SK-N-DZ (cell line): ENCODE measurements around the gene DYNLRB1.

Experiments
- DNase-seq: peaks from one replicate; pipeline ENCODE4 v3.0.0-alpha.2; 2015; ENCODE audit warnings: low spot score

Gene DYNLRB1

DNA sequence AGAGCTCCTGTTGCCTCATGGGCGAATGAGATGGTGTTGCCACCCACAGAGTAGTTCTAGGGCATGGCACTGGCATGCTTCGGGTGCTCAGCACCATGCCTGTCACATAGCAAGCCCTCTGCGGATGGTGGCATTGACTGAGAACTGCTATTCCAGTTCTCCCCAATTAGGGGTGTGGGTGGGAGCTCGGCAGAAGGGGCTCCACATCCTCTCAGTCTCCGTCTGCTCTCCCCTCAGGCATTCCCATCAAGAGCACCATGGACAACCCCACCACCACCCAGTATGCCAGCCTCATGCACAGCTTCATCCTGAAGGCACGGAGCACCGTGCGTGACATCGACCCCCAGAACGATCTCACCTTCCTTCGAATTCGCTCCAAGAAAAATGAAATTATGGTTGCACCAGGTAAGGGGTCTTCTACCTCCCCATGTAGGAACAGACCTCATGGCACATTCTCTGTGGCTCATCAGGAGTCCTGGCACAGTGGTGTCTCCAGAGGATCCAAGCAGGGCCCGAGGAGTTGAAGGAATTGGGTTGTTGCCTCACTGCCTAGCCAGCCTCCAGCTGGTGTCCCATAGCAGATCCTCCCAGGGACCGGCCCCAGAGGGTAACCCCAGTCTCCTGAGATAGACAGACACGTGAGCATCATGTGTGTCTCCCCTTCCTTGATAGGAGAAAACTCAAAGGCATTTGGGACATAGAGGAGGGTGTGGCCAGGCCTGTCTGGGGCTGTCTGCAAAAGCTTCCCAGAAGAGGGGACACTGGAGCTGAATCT is 18.4 kb downstream of the DYNLRB1 start:
- no peak for DNase-seq

DNA sequence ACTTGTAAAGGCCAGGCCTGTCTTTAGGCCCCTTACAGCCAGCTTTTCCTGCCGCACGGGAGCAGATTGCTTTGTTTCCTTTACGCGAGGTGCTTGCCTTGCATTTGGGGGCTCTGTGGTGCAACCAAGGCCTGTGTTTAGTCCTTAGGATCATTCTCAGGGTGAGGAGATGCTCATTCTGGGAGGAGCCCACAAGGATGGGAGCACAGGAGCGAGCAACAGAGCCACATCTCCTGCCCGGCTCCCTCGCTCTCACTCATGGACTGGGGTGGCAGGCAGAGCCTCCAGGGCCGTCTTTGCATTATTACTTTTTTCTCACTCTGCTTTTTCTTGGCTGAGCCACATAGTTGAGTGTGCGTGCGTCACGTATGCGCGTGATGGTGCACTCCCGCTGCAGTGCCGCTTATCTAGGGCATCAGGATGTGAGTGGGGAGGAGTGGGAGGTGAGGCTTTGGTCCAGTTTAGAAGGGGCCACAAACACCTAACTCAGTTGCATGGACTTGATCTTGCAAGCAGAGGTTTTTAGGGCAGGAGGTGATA is 19.1 kb downstream of the DYNLRB1 start:
- no peak for DNase-seq

DNA sequence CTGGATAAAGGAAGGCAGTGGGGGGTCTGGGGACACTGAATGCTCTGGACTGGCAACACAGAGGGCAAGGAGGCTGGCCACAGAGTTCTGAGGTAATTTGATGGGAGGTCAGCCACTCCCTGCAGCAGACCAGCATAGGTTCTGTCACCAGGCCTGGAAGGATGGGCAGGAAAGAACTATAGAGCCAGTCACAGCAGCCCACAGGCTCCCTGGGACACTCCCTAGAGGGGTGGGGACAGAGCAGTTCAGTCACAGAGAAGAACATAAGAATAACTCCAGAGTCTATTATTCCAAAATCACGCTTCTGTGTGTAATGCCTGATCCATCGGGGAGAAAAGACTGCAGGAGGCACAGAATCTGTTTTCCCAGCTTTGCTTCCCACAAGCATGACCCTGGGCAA is 19.6 kb downstream of the DYNLRB1 start:
- no peak for DNase-seq

DNA sequence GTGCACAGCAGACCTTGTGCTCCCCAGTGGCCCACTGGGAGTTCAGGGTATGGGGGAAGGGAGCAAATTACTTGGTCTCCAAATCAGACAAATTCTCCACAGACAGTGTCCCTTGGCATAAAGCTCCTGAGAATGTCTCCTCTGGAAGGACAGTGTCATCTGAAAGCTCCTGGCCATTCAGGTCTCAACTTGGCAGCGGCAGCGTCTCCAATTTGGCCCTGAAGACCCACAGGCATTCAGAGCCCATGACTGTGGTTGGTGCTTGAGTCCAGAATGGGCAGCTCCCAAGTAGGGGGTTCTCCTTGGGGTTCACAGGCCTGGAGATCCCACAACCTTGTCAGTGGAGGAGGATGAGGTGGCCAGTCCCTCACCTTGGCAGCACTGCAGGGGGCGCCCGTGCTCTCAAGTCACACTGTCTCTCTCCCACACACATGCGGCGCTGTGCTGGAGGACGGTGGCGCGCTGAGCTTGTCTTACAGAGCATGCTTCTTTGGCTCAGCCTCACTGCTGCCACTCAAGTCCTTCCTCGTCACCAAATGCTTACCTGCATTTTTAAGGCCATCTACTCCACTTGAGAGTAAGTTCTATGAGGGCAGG is 20.7 kb downstream of the DYNLRB1 start:
- DNase-seq = peak; percentile 48

DNA sequence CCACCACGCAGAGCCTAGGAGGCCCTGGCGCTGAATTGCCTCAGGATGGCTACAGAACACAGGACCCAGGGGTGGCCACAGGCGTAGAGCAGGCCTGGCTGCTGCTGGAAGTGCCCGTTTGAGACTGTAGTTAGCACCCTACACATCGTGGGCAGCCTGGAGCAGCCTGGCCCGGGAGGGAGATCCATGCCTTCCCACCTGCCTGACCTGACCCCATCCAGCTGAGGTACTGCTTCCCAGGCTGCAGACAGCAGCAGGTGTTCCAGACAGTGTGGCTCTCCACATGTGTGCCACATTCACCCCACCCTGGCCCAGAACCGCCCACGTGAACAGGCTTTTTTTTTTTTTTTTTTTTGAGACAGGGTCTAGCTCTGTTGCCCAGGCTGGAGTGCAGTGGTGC is 21.4 kb downstream of the DYNLRB1 start:
- DNase-seq = no peak

DNA sequence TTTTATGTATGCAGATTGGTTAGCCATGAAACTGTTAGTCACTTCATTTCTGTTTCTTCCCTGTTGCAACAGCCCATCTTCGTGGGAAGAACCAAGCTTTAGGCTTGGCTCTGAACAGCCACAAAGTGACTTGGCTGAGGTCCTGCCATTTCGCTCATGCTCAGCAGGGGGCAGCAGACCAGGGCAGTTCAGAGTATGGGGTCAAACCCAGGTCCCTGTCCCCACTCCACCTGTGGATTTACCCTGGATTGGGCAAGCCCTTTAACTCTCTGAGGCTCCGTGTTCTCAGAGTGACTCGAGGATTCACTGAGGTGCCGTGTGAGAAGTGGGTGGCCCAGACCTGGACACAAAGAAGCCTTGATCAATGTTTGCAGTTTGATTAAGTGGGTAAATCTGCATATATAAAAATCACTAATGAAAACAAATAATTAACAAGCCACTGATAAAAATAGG is 22.5 kb downstream of the DYNLRB1 start:
- peak; percentile 62 for DNase-seq

DNA sequence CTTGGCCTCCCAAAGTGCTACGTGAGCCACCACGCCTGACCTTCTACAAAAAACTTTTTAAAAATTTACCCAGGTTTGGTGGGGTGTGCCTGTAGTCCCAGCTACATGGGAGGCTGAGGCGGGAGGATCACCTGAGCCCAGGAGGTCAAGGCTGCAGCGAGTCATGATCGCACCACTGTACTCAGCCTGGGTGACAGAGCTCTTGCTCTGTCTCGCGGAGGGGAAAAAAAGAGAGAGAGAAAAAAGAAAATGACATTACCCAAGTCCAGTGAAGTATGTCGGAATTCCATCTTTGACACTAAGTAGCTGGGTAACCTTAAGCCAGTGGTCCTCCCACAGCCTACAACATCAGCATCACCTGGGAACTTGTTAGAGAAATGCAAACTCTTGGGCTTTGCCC is 23.5 kb downstream of the DYNLRB1 start:
- DNase-seq = no peak

DNA sequence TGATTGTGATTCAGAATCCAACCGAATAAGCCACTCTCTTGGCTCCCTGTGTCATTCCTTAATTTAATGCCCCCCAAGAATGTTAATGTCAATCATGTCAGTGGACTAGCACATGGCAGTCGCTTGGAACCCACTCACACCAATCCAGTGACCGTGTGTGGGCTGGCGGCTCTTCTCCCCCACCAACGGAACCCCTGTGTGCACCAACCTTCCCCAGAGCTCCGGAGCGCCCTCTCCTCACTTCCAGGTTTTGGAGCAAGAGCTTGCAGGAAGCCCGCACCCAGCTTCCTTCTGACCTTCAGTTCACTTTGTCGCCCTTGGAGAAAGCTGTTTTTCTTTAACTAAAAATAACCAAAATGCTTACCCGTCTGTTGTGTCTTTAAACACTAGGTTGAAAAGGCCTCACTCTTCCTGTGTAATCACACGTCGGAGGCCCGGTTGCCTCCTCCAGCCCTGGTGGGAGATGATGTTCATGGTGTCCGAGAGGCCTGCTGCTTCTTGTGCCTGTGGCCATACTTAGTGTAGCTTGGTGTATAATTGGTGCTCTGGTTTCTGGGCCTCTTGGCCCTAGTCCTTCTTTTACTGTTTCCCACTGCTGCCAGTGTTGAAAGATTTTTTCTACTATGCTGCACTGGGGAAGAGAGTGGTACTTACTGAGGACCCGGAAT is 24.5 kb downstream of the DYNLRB1 start:
- no peak for DNase-seq

DNA sequence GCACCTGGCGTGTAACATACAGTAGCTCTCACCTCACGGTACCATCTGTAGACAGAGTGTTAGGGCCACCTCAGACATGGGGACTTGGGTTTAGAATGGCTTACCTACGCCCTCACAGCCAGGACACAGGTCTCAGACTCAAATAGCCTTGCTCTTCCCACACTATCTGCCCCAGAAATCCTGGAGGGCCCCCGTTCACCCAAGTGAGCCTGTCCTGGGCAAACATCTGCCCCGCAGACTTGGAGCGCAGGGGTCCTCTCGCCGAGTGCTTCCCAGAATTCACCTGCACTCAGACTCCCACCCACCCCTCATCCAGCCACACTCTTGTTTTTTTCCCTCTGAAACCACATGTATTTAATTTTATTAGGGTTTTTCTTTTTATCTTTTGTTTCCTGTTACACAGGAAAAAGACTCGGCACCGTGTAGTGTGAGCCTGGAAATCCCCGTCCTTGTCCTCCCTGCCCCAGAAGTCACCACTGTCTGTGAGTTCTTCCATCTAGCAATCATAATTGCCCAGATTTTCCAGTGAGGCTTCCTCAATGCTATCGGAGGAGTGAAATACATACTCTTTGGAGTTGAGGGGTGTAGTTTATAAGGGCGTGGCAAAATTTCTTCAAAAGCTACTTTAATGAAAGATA is 25.2 kb downstream of the DYNLRB1 start:
- no peak for DNase-seq

DNA sequence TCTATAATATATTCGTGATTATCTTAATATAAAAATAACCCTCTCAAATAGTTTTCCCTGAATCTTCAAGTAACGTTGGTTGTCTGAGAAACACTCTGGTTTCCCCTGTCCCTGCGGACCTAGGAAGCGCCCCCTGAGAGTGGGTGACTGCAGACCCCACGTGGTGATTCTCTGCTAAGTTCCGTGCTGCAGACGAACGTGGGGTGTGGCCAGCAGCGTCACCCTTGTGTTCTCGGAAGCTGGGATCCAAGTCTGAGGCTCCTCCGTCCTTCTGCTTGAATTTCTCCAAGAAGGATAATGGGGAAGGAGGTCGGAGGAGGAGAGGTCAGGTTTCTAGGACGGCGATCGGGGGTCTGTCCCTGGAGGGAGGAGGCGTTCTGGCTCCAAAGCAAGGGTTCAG is 25.7 kb downstream of the DYNLRB1 start:
- DNase-seq = no peak

DNA sequence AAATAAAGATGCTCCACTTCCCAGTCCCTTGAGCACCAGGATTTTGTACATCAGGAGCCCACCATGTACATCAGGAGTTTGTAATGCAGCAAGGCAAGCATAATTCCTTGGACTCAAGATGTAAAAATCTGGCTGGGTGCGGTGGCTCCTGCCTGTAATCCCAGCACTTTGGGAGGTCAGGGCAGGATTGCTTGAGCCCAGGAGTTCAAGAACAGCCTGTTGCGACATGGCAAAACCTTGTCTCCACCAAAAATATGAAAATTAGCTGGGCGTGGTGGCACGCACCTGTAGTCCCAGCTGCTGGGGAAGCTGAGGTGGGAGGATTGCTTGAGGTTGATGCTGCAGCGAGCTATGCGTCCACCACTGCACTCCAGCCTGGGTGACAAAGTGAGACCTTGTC is 26.2 kb downstream of the DYNLRB1 start:
- no peak for DNase-seq

DNA sequence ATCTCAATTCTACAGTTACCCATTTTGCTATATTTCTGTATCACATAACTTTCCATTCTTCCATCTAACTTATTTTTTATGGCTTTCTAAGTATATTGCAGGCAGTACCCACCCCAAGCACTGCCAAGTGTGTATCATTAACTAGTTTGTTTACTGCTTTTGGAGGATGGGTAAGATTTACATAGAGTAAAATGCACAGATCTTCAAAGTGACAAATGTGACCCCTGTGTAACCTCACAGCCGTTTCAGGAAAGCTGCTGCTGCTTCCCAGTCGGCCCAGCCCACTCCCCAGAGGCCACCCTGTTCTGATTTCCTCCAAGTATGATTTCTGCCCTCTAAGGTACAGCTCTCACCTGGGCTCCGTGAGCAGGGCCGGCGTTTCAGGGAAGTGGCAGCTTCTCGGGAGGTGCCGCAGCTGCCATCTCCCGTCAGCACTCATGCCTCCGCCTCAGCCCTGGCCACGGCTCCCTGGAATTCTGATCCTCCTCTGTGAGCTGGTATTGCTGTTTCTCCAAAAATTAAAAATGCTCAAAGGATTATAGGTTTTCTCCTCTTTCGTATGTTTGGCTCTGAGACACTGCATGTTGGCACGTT is 27.3 kb downstream of the DYNLRB1 start:
- no peak for DNase-seq

DNA sequence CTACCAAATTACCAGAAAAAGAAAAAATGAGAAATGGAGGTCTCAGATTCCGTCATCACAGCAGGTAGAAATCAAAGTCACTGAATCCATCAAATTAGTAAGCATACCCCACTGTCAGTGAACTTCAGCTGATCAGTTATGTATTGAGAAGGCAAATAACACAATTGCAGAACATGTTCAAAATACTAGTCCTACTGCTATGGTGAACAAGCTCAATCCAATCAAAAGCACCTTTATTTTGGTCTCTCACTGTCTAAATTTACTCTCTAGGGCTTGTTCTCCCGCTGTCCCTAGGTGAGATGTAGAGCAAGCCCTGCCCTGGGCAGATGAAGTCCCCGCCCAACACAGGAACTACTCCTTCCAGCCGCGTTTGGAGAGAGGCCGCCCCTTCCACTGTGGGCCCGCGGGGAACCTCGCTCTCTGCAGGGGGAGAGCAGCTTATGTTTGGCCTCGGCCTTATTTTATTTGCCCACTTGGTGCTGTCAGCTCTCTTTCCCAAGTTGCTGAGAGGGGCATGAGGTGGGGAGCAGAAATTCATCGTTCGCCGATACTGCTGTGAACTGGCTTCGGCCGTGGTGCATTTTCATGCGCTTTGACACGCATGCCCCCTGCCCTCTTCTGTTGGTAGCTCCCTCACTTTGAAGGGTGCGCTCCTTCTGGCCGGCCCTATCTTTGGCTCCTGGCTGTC is 28.0 kb downstream of the DYNLRB1 start:
- no peak for DNase-seq

DNA sequence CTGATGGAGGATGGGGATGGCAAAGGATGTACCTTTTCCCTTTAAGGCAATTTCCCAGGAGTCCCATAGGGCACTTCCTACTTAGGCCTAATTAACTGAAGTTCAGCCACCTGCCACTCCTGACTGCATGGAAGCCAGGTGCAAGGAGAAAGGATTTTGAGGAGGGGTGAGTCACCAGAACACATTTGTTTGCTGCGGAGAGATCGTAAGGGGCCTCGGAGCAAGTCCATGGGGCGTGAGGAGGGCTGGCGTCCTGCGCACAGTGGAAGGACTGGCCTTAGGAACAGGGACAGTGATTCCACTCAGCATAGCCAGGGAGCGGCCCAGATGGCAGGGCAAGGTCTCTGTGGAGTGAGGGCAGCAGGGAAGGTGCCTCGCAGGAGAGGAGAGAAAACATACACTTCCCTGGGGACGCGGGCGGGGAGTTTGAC is 30.5 kb downstream of the DYNLRB1 start:
- peak; percentile 71 for DNase-seq

DNA sequence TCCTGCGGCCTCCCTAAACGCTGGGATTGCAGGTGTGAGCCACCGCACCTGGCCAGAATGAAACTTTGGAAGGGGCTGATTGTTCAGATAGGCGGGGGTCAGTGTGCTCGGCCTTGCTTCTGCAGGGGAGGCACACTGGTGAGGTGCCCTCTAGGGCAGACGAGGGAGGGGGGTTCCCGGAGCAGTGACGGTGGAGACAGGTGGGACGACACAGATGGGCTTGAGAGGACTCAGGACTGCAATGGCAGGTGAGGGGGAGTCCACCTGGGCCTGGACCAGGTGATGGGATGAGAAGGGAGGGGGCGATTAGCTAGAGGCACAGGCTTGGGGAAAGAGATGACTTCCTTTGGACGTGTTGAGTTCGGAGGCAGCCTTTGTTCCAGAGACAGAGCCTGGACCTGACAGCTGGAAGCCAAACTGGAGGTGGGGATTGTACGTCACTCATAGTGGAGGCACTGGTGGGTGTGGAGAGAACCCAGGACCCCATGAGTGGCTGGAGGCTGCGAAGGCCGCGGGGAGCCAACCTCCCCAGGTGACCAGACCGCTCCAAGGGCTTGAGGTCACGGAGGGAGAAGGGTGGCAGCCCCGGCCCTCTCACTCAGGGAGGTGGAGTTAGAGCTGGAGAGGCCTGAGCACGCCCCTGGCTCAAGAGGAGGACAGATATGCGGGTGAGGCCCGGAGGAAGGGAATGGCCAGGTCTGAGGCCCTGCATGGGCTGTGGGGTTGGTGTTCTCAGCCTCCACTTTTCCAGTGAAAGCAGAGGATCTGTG is 31.8 kb downstream of the DYNLRB1 start:
- no peak for DNase-seq

DNA sequence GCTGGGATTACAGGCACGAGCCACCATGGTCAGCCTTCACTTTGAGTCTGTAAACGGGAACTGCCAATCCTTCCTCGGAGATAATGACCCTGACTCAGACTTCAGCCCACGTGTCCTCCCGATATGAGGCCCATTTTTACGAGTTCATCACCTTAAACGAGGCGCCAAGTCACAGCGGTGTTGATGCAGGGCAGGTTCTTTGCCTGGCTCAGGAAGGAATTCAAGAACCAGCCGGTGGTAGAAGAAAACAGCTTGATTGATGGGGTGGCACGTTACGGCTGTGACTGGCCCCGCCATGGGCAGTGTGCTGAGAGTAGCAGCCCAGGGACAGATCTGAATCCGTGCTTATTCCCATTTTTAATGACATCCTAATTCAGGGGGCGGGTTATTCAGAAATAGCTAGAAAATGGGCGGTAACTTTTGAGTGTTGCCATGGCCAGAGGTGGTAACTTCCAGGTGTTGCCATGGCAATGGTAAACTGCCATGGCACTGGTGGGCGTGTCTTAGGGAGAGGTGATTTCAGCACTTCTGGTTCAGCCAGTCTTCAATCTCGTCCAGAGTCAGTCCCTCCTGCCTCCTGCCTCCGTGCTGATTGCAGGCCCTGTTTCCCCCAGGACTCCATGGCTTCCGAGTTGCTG is 33.2 kb downstream of the DYNLRB1 start:
- DNase-seq = no peak

DNA sequence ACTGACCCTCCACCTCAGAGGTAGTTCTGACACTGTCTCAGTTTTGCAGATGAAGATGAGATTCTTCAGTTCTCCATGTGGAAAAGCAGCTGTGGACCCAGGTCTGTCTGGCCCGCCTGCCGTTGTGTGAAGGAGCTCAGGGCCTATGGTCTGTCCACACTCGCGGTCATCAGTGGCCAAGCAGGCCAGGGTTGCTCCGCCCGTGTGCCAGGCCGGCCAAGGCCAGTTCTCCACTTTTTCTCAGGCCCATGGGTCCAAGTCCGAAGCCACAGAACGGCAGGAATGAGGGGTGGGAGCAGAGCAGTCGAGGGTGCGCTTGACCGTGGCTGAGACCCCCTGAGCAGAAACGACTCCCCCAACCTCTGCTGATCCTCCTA is 33.7 kb downstream of the DYNLRB1 start:
- DNase-seq = no peak

DNA sequence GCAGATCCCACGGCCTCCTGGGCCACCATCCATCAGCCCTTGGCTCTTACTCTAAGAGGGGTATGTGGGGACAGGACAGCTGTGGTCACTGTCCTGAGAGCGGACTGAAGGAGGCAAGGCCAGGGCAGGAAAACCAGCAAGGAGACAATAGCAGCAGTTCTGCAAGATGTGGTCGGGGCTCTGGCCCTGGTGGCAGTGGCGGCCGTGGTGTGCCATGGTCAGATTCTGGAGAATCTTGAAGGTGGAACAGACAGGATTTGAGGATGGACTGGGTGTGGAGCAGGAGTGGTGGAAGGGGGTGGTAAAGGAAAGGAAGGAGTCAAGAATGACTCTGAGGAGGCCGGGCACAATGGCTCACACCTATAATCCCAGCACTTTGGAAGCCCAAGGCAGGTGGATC is 36.3 kb downstream of the DYNLRB1 start:
- no peak for DNase-seq

DNA sequence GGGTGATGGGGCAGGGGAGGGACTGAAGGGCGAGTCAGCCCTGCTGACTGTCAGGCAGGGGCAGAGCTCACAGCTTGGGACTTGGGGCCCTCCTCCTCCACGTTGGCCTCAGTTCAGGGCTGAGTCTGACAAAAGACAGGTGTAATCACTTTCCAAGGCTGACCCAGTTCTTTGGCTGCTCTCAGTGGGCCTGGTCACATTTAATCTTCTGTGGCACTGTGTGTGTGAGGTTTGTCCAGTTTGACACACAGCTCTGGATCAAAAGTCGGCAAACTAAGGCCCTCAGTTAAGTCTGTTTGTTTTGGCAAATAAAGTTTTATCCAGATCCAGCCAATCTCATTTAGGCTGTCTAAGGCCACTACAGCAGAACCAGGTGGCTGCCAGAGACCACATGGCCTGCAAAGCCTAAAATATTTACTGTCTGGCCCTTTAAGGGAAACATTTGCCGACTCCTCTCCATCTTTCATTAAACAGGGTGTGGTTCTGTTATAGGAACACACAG is 37.2 kb downstream of the DYNLRB1 start:
- no peak for DNase-seq

DNA sequence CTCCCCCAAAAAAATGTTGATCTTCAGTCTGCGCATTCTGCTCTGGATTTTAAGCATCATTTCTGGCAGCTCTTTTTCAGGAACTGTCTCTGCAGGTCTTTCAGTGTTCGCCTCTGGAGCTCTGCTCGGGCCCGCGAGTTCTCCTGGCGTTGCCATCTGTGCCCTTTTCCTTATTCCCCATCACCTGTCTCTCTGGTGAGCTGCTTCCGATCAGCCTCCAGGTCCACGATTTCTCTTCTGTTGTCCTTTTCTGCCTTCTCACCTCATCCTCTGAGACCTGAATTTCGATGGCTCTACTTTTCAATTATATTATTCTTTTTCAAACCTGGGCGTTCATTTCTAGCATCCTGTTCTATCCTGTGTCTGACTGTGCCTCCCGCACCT is 41.7 kb downstream of the DYNLRB1 start:
- no peak for DNase-seq
